ENCODE measurements around the gene LCN12.

- TF ChIP-seq CTCF (IDR thresholded peaks at IDR 0.05) (no peak), REST (IDR thresholded peaks at IDR 0.05; ENCODE audit: insufficient read depth in 1 of 2, low read depth in 2 of 2, low read length in 1 of 2) (no peak), SIN3A (IDR thresholded peaks at IDR 0.05; ENCODE audit: borderline replicate concordance, insufficient read depth, low read depth, low read length) (peak; percentile 10; the same call in 1 of the 2 replicates)
Observed at GRCh38 chr9:136949817-136950655, 2.0 kb upstream of the LCN12 start.

Data from Panc1 (cell line).